Skeletal muscle tissue (tissue), 4 donors: ENCODE results near the gene PSMC3. TPM values are rescaled to one million over a fixed set of nuclear protein-coding genes. Genes with fewer than 3 reads are reported as not detected.

Source experiments
- H3K27ac ChIP-seq: one replicate; pipeline ENCODE4 v1.7.0; 2013; ENCODE audit warnings: mild to moderate bottlenecking, low read depth, low read length, inconsistent platforms
- H3K27me3 ChIP-seq, 3 donors: one replicate each; pipeline ENCODE4 v1.7.0; 2013; ENCODE audit warnings: low read length in 3 of 3; ENCODE audit not compliant: control insufficient read depth in 3 of 3, insufficient read depth in 3 of 3
- H3K36me3 ChIP-seq, 3 donors: one replicate each; pipeline ENCODE4 v1.7.0; 2013; ENCODE audit warnings: low read length in 3 of 3; ENCODE audit not compliant: control insufficient read depth in 3 of 3, insufficient read depth in 3 of 3
- H3K4me1 ChIP-seq, 3 donors: one replicate each; pipeline ENCODE4 v1.7.0; 2013; ENCODE audit warnings: low read length in 3 of 3, mild to moderate bottlenecking in 3 of 3; ENCODE audit not compliant: control insufficient read depth in 3 of 3, insufficient read depth in 3 of 3
- H3K4me3 ChIP-seq, 3 donors: one replicate each; pipeline ENCODE4 v1.7.0; 2013; ENCODE audit warnings: low read length in 3 of 3
- H3K9ac ChIP-seq, 3 donors: one replicate each; pipeline ENCODE4 v1.7.0; 2013; ENCODE audit warnings: low read length in 3 of 3, mild to moderate bottlenecking in 3 of 3, moderate library complexity in 2 of 3, low read depth in 1 of 3
- H3K9me3 ChIP-seq, 3 donors: one replicate each; pipeline ENCODE4 v1.7.0; 2013; ENCODE audit warnings: low read length in 3 of 3; ENCODE audit not compliant: control insufficient read depth in 3 of 3
- total RNA-seq: library from RNA; depleted of rRNA; stranded (reverse); fragments of >200 nt; gene quantifications from one replicate; pipeline ENCODE4 v1.2.3, GENCODE V29; 2014
- donor health status: Osteomylitis.

The PSMC3 gene
- total RNA-seq, 1 donor from 2014 or later, result 146 TPM

GRCh38 chr11:47435687-47436086 lies 9.4 kb upstream of the PSMC3 start:
- no peak overlapping the region for H3K9ac ChIP-seq
- H3K4me1 ChIP-seq, result peaks cover 11 to 23% (median 20%) of the 10 kb centered on the region in 3 donors
- H3K27ac ChIP-seq, result no peak overlapping the region
- no peaks in the 10 kb centered on the region for H3K36me3 ChIP-seq
- H3K4me3 ChIP-seq, result no peak overlapping the region
- H3K27me3 ChIP-seq, result no peaks in the 10 kb centered on the region
- H3K9me3 ChIP-seq, result no peaks in the 10 kb centered on the region

DNA sequence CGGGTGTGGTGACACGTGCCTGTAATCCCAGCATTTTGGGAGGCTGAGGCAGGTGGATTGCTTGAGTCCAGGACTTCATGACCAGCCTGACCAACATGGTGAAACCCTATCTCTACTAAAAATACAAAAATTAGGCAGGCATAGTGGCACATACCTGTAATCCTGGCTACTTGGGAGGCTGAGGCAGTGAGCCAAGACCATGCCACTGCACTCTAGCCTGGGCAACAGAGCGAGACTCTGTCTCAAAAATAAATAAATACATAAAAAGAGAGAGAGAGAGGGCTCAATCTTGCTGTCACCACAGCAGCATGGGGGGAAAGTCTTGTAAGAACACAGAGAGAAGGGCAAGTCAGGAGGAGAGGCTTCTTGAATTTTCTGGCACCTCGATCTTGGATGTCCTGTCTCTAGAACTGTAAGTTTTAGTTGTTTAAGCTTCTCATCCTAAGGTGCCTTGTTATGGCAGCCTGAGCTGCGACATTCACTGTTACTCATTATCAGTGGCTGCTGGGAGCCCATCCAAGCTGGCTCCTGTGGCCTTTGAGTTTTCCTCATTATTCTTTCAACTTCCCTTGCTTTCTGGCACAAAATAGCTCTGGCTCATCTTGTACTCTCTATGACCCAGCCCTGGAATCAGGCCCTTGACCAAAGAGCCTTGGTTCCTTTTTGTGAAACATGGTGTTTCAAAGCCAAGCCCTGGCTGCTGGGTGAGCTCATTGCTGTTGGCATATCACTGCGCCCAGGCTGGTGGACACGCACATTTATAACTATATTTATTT lies 8.0 kb upstream of the PSMC3 start:
- Histone ChIP-seq H3K4me1 (peaks cover 11 to 23% (median 20%) of the 10 kb centered on the region in 3 donors), H3K4me3 (no peak overlapping the region), H3K27me3 (no peaks in the 10 kb centered on the region), H3K9ac (no peak overlapping the region), H3K36me3 (no peaks in the 10 kb centered on the region), H3K9me3 (no peaks in the 10 kb centered on the region), H3K27ac (no peak overlapping the region)

GRCh38 chr11:47433157-47433556 lies 6.9 kb upstream of the PSMC3 start:
- Histone ChIP-seq H3K36me3 (no peaks in the 10 kb centered on the region), H3K27me3 (no peaks in the 10 kb centered on the region), H3K9me3 (no peaks in the 10 kb centered on the region), H3K9ac (no peak overlapping the region), H3K4me3 (no peak overlapping the region), H3K4me1 (peaks cover 10 to 22% (median 20%) of the 10 kb centered on the region in 3 donors), H3K27ac (no peak overlapping the region)

- Histone ChIP-seq H3K27ac (no peak overlapping the region), H3K27me3 (no peaks in the 10 kb centered on the region)
These were observed 5.3 kb upstream of the PSMC3 start for GRCh38 chr11:47431356-47432083.

GRCh38 chr11:47430524-47430923 lies 4.3 kb upstream of the PSMC3 start:
- Histone ChIP-seq H3K27me3 (no peaks in the 10 kb centered on the region), H3K36me3 (no peaks in the 10 kb centered on the region), H3K9ac (no peak overlapping the region), H3K27ac (no peak overlapping the region), H3K9me3 (no peaks in the 10 kb centered on the region), H3K4me1 (peaks cover under 1 to 13% (median 13%) of the 10 kb centered on the region in 3 donors), H3K4me3 (no peak overlapping the region)

More at GRCh38 chr11:47431356-47432083, 5.3 kb upstream of the PSMC3 start:
- no peaks in the 10 kb centered on the region for H3K36me3 ChIP-seq
- H3K4me3 ChIP-seq, result no peak overlapping the region
- H3K4me1 ChIP-seq, result peaks cover 0 to 12% (median 12%) of the 10 kb centered on the region in 3 donors
- H3K9me3 ChIP-seq, result no peaks in the 10 kb centered on the region
- H3K9ac ChIP-seq, result no peak overlapping the region

DNA sequence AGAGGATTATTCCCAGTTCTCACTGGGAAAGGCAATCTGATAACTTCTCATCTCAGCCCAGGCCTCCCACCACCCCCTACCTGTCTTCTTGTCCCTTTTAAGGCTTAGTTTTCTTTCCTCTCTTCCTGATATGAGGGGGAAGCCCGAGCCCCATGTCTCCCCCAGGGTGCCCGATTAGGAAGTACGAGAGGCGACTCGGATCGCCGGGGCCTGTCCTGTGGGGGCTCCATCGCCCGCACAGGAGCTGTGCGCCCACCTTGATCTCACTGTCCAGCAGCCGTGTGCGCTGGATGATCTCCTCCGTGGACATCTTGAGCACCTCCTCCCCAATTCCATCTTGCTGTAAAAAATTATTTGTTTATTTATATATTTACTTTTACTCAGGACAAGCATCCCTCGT lies 628 bp downstream of the PSMC3 start:
- no peaks in the 10 kb centered on the region for H3K9me3 ChIP-seq
- peaks cover 18 to 28% (median 20%) of the 10 kb centered on the region in 3 donors for H3K4me1 ChIP-seq
- peak overlapping the region; percentile 89 to 98 (median 97) for H3K4me3 ChIP-seq
- peak overlapping the region; percentile 97 to 99 (median 99) for H3K9ac ChIP-seq
- H3K27me3 ChIP-seq, result no peaks in the 10 kb centered on the region
- peak overlapping the region; percentile 96 for H3K27ac ChIP-seq
- peaks cover 33 to 37% (median 34%) of the 10 kb centered on the region in 3 donors for H3K36me3 ChIP-seq

DNA sequence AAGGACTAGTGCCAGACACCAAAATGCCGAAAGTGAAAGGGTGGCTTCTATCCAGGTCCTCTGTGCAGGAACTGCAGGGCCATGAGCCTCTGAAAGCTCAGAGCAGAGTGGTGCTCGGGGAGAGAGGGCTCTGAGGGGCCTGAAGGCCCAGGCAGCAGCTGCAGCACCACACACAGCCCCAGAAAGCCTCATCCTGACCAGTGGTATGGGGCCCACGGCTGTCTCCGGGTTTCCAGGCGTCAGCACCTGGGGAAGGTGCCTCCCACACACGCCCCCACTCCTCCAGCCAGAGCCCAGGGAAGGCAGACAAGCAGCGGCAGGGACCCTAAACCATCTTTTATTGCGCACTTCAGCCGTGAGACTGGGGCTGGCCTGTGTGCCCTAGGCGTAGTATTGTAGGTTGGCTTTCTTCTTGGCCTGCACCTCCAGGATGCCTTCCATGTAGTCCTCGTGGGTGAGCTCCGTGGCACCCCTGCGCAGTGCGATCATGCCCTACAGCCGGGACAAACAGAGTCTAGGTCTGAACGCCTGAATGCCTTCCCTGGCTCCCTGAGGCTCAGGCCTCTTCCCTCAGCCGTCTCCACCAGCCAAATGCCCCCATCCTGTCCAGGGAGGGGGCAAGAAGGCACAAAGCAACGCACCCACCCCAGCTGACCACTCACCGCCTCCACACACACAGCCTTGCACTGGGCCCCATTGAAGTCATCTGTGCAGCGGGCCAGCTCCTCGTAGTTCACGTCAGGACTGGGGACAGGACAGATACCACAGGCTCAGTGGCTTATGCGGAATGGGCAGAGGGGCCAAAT lies 7.6 kb downstream of the PSMC3 start:
- Histone ChIP-seq H3K36me3 (peaks cover 61 to 62% (median 61%) of the 10 kb centered on the region in 3 donors), H3K4me3 (no peak overlapping the region), H3K27me3 (no peaks in the 10 kb centered on the region), H3K9ac (peak overlapping the region in 1 of 3 donors; percentile 25), H3K27ac (no peak overlapping the region), H3K4me1 (peaks cover 26 to 51% (median 36%) of the 10 kb centered on the region in 3 donors), H3K9me3 (no peaks in the 10 kb centered on the region)

DNA sequence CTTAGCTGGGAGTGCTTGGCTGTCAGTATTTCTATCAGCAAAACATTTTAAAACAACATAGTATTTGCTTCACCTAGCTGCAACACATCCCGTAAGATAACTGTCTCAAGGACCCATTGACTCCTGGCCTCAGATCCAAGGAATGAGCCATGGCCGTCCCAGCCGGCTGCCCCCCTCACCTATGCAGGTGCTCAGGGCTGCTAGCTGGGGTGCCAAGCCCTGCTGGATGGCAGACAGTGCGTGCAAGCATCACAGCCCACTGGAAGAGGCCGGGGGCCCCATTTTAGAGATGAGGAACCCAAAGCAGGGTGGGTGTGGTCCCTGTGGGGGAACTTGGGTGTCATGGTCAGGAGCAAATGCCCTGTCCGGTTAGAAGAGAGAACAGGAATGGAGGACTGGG lies 8.5 kb downstream of the PSMC3 start:
- H3K4me1 ChIP-seq, result peaks cover 26 to 52% (median 41%) of the 10 kb centered on the region in 3 donors
- no peaks in the 10 kb centered on the region for H3K27me3 ChIP-seq
- H3K27ac ChIP-seq, result no peak overlapping the region
- peaks cover 57 to 61% (median 58%) of the 10 kb centered on the region in 3 donors for H3K36me3 ChIP-seq
- no peaks in the 10 kb centered on the region for H3K9me3 ChIP-seq
- no peak overlapping the region for H3K4me3 ChIP-seq
- H3K9ac ChIP-seq, result no peak overlapping the region

DNA sequence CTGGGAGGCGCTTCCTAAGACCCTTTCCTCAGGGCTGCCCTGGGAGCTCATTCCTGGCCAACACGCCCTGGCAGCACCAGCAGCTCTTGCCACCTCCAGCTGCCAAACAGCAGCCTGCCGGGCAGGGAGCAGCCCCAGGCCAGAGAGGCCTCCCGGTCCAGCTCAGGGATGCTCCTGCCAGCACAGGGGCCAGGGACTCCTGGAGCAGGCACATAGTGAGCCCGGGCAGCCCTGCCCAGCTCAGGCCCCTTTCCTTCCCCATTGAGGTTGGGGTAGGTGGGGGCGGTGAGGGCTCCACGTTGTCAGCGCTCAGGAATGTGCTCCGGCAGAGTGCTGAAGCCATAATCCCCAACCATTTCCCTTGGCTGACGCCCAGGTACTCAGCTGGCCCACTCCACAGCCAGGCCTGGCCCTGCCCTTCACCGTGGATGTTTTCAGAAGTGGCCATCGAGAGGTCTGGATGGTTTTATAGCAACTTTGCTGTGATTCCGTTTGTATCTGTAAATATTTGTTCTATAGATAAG lies 10.2 kb downstream of the PSMC3 start:
- H3K4me3 ChIP-seq, result peak overlapping the region in 2 of 3 donors; percentile 37 to 45
- H3K27me3 ChIP-seq, result no peaks in the 10 kb centered on the region
- H3K27ac ChIP-seq, result peak overlapping the region; percentile 78
- H3K9me3 ChIP-seq, result no peaks in the 10 kb centered on the region
- H3K36me3 ChIP-seq, result peaks cover 47 to 56% (median 50%) of the 10 kb centered on the region in 3 donors
- H3K4me1 ChIP-seq, result peaks cover 30 to 46% (median 41%) of the 10 kb centered on the region in 3 donors
- peak overlapping the region; percentile 61 to 77 (median 70) for H3K9ac ChIP-seq
